GM13976 (cell line): Measurements from ENCODE around the gene CNRIP1.

Experiments
- DNase-seq: peaks from one replicate; pipeline ENCODE4 v3.0.0; 2012; ENCODE audit warnings: low spot score
- in situ Hi-C: fragments of 300-500 bp; cut with MboI; formaldehyde crosslinking; loops from one replicate; pipeline ENCODE4 v1.12.0; 2022; ENCODE audit warnings: low sequenced_read_pairs, mixed read lengths, inconsistent platforms; ENCODE audit not compliant: unreplicated experiment
- TF ChIP-seq, protein P1 (sequence below): IDR thresholded peaks from 2 replicates; pipeline ENCODE4 v1.5.1; 2012; ENCODE audit warnings: borderline replicate concordance, mild to moderate bottlenecking; ENCODE audit not compliant: insufficient read depth; ENCODE audit errors: extremely low read depth, missing control alignments, control extremely low read depth

Gene CNRIP1

DNA sequence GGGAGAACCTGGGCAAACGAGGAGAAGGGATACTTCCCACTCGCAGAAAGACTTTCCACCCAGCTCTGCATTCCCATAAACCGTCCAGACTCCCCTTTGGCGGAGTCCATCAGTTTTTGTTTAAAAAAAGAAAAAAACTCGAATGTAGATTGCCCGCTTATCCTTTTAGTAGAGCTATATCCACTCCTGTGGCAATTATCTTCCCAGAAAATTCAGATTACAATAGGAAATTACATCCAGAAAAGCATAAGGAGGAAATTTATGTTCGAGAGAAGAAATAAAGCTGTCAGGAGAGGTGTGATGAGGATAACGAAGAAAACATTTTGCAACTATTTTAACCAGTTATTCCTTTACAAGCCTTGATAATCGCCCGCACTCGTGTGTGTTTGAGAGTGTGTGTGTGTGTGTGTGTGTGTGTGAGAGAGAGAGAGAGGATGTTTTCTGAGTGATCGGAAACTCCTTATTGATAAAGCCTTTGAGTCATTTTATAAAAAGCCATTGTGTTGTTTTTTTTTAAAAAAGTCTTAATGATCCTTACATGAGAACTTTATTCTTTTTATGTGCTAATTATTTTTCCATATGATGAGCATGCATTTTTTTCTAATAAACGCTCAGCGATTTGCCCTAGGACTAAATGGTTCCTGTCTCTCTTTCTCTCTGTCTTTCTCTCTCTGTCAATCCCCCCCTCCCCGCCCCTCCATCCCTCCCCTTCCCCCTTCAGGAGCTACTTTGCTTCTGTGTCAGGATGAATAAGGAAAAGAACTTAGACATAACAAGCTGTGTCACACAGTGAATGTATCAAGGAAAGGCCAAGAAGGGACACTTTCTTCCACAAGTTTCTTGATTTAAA lies 66.3 kb downstream of the CNRIP1 start:
- no peak for DNase-seq
- in situ Hi-C loops: no loop called here
- TF ChIP-seq, protein P1, sequence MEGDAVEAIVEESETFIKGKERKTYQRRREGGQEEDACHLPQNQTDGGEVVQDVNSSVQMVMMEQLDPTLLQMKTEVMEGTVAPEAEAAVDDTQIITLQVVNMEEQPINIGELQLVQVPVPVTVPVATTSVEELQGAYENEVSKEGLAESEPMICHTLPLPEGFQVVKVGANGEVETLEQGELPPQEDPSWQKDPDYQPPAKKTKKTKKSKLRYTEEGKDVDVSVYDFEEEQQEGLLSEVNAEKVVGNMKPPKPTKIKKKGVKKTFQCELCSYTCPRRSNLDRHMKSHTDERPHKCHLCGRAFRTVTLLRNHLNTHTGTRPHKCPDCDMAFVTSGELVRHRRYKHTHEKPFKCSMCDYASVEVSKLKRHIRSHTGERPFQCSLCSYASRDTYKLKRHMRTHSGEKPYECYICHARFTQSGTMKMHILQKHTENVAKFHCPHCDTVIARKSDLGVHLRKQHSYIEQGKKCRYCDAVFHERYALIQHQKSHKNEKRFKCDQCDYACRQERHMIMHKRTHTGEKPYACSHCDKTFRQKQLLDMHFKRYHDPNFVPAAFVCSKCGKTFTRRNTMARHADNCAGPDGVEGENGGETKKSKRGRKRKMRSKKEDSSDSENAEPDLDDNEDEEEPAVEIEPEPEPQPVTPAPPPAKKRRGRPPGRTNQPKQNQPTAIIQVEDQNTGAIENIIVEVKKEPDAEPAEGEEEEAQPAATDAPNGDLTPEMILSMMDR: no peak

DNA sequence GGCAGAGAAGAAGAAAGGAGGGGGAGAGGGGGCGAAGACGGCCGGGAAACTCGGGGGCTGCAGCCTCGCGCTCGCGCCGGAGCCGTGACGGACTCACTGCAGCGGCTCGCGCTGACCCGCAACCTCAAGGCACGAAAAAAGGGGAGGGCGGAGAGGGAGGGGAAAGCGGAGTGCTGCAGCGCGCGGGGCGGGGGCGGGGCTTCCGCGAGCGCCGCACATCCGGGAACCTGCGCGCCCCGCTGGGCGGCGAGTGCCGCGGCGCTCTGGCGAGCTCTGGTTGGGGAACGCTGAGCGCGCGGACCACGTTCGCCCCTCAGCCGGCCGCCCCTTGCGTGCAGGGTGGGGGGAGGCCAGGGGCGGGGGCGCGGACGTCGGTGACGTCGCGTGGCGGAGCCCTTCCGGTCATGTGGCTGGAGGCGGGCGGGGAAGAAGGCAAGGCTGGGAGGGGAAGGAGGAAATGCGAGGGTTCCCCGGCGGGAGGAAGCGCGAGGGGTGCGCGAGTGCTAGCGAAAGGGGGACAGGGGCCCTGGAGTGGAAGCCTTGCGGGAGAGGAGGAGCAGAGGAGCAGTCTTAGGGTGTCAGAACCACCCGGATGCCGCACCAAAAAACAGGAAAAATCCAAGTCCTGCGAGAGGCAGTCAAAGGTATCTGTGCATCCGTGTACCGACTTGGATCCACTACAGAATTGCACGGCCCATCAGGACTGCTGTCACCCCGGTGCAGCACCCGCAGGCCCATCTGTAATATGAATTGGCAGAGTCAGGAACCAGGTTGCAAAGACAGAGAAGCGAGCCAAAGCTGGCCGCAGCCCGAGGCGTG lies 67.1 kb downstream of the CNRIP1 start, which contains the start of gene PPP3R1:
Gene PPP3R1 (minus strand): TSS at position 133 of the 819 bp plus-strand sequence. CDS start 405 bp downstream, outside the sequence.
- TF ChIP-seq, protein P1: no peak
- in situ Hi-C loops: no loop called here
- DNase-seq: peak; percentile 94

DNA sequence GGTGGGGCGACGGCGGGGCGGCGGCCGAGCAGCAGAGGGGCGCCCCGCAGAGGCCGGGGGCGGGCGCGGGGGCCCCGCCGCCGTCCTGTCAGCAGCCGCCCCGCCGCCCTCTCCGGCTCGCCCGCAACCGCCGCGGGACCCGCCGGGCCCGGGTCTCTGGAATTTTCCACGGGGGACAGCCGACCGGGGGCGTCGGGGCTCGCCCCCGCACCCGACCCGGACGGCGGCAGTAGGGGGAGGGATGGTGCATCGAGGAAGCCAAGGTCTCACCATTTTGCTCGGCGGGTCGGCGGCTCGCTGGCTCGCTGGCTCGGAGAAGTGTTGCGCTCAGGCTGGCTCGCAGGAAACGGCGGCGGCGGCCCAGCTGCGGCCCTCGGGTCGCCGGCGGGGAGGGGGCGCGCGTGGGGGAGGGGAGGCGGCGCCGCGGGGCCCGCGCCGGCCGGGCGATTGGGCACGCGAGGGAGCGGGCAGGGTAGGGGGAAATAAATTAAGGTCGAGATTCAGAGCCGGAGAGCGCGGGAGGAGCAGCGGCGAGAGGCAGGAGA lies 67.8 kb downstream of the CNRIP1 start:
- in situ Hi-C loops: no loop called here
- TF ChIP-seq, protein P1: no peak
- peak; percentile 37 for DNase-seq

DNA sequence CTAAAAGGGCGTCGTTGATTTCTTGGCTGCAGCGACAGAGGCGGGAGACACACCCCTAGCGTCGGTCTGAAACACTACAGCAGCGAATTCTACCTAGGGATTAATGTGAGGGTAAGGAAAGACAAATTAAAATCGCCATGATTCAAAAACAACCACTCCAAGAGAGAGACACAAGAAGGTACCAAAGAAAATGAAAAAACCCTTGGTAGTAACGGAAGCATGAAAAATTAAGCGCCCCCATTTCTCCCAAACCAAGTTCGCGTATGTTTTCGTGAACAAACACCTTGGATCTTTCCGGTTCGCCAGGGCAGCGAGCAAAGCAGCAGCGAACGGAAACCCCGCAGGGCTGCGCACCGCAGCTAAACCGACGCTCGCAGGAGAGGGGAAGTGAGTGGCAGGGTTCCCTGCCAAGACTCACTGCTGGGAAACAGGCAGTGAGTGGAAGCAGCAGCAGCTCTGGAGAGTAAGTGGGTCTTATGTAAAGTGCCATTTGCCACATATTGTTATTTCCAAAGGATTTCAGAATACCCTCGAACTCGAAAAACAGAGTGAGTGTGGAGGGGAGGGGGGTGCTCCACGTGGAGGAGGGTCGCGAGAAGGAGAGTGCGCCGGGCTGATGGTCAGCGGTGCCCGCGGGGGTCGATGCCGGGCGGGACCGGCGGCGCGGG lies 68.4 kb downstream of the CNRIP1 start:
- in situ Hi-C loops: no loop called here
- TF ChIP-seq, protein P1: peak; percentile 64
- DNase-seq: peak; percentile 70

DNA sequence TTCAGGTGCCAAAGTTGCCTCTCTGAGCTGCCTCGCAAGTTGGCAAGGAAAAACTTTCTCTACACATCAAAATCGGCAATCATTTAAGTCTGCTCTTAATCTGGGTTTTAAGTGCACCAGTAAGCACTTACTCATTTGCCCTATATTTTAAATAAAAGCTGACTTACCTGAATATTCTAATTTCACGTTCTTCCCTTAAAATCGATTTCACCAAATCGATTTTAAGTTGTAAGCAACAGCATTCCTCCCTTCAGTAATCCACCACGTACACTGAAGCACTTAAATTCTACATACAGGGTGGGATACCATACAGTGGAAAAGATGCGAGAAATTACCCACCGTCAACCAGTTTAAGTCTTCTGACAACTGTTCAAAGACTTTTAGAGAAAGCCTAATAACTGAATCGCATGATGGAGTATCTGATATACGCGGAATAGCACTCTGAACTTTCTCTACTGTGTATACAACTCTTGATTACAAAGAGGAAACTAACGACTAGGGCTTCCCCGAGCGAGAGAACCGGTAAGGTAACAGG lies 69.0 kb downstream of the CNRIP1 start:
- in situ Hi-C loops: no loop called here
- DNase-seq: no peak
- TF ChIP-seq, protein P1: no peak

DNA sequence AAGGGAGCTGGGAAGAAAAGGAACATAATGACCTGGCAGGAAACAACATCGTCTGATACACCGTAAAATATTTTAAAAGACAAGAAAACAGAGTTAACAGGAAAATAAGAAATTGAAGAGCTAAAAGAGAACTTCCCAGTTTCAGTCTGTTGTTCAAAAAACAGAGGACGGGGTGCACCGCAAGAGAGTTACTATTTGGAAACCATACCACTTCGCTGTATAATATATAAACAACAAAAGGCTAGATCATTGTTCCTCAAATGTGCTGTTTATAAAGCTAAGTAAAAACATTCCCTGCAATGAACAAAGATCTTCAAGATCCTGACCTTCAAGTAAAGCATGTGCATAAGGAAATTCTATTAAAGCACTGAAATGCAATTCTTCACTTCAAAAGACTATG lies 69.6 kb downstream of the CNRIP1 start:
- in situ Hi-C loops: no loop called here
- TF ChIP-seq, protein P1: no peak
- DNase-seq: no peak
